GM08714 (cell line): ENCODE results near the gene THUMPD1.

Experiments used
- H3K4me3 ChIP-seq: fragments of 200-500 bp; sonication (Bioruptor generic); 2 replicates; pipeline ENCODE4 v1.5.1; 2014; ENCODE audit warnings: mild to moderate bottlenecking, low read length, inconsistent platforms
- ZNF274 ChIP-seq: IDR thresholded peaks from 2 replicates; pipeline ENCODE4 v1.6.1; 2012; ENCODE audit warnings: mild to moderate bottlenecking, low read depth, low read length

The THUMPD1 gene

DNA sequence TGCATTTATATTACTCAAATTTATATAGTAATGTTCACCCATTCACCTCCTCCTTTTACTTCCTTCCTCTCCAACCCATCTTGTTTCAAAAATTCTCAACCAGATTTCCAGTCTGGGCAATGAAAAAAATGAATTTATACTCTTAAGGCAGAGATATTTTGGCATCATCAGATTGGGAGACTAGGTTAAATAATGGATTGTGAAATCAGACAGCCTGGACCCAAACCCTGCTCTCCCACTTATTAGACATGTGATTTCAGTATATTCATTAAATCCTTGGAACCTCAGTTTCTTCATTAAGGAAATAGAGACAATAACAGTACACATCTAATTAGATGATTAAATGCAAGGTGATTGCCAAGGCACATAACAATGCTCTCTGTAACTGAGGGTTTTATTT is 52.0 kb downstream of the THUMPD1 start:
- H3K4me3 ChIP-seq = no peak overlapping the region
- no peak for TF ChIP-seq ZNF274

GRCh38 chr16:20683812-20684211 is 57.8 kb downstream of the THUMPD1 start:
- TF ChIP-seq ZNF274 = no peak

More at GRCh38 chr16:20683812-20684211, 57.8 kb downstream of the THUMPD1 start:
- H3K4me3 ChIP-seq = no peak overlapping the region
